Neutrophil (primary cell): Measurements from ENCODE around the gene DPEP2.
A peak's percentile ranks its signal among the peaks of the same experiment; 100 is the strongest.
"Not testable (repeated sequence)": the region's sequence is repeated elsewhere in the genome, so short reads cannot be mapped to it uniquely, and the experiment has no call there.

Experiments used
- H3K27ac ChIP-seq: fragments of 200-600 bp; sonication (generic); 2 replicates; pipeline ENCODE4 v1.5.1; 2016; ENCODE audit warnings: mild to moderate bottlenecking, moderate library complexity
- H3K27me3 ChIP-seq: fragments of 200-600 bp; sonication (generic); 2 replicates; pipeline ENCODE4 v1.6.0; 2016; ENCODE audit warnings: mild to moderate bottlenecking
- H3K36me3 ChIP-seq: fragments of 200-600 bp; sonication (generic); 2 replicates; pipeline ENCODE4 v1.5.1; 2017
- H3K4me1 ChIP-seq, 2 experiments: fragments of 200-600 bp in 1 of 2; sonication (generic) in 1 of 2; 1 replicate in 1 of 2; 2 replicates in 1 of 2; pipeline versions ENCODE4 v1.5.1 to v1.6.1; 2013 to 2016; ENCODE audit warnings: low read depth in 1 of 2, low read length in 1 of 2, mild to moderate bottlenecking in 1 of 2, moderate library complexity in 1 of 2; ENCODE audit not compliant: control insufficient read depth in 1 of 2, insufficient read depth in 1 of 2
- H3K4me3 ChIP-seq, 2 experiments: fragments of 200-600 bp in 1 of 2; sonication (generic) in 1 of 2; 1 replicate in 1 of 2; 2 replicates in 1 of 2; pipeline ENCODE4 v1.5.1; 2013 to 2016; ENCODE audit warnings: low read depth in 1 of 2, low read length in 1 of 2, mild to moderate bottlenecking in 1 of 2, moderate library complexity in 1 of 2
- H3K9me3 ChIP-seq: fragments of 200-600 bp; sonication (generic); 2 replicates; pipeline ENCODE4 v1.5.1; 2016
- TF ChIP-seq, protein P1 (sequence below): fragments of 200-600 bp; sonication (generic); IDR thresholded peaks from 2 replicates; pipeline ENCODE4 v1.5.1; 2016; ENCODE audit warnings: antibody characterized with exemption

The DPEP2 gene

GRCh38 chr16:68037841-68038597 lies 38.7 kb upstream of the DPEP2 start:
- H3K4me3 ChIP-seq, result peak overlapping the region; percentile 38 to 55

DNA sequence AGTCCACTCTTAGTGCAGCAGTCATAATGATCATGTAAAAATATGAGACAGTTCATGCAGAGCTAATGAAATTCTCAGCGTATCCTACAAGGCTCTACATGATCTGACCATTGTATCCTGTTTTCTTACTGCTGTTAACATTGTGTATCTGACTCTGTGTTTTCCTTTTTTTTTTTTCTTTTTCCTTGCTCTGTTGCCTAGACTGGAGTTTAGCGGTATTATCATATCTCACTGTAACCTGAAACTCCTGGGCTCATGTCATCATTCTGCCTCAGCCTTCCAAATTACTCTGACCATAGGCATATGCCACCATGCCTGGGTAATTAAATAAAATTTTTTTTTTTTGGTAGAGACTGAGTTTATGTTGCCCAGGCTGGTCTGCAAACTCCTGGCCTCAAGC lies 35.9 kb upstream of the DPEP2 start:
- TF ChIP-seq, protein P1, sequence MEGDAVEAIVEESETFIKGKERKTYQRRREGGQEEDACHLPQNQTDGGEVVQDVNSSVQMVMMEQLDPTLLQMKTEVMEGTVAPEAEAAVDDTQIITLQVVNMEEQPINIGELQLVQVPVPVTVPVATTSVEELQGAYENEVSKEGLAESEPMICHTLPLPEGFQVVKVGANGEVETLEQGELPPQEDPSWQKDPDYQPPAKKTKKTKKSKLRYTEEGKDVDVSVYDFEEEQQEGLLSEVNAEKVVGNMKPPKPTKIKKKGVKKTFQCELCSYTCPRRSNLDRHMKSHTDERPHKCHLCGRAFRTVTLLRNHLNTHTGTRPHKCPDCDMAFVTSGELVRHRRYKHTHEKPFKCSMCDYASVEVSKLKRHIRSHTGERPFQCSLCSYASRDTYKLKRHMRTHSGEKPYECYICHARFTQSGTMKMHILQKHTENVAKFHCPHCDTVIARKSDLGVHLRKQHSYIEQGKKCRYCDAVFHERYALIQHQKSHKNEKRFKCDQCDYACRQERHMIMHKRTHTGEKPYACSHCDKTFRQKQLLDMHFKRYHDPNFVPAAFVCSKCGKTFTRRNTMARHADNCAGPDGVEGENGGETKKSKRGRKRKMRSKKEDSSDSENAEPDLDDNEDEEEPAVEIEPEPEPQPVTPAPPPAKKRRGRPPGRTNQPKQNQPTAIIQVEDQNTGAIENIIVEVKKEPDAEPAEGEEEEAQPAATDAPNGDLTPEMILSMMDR, result no peak
- H3K36me3 ChIP-seq, result no peaks in the 10 kb centered on the region
- no peak overlapping the region for H3K27ac ChIP-seq
- no peaks in the 10 kb centered on the region for H3K27me3 ChIP-seq
- H3K4me1 ChIP-seq, result peaks cover 47 to 53% of the 10 kb centered on the region in 2 experiments
- no peak overlapping the region for H3K4me3 ChIP-seq
- no peaks in the 10 kb centered on the region for H3K9me3 ChIP-seq

More at GRCh38 chr16:68037841-68038597, 38.7 kb upstream of the DPEP2 start:
- Histone ChIP-seq H3K36me3 (no peaks in the 10 kb centered on the region), H3K27me3 (no peaks in the 10 kb centered on the region), H3K9me3 (no peaks in the 10 kb centered on the region), H3K27ac (peak overlapping the region; percentile 92), H3K4me1 (peaks cover 74 to 78% of the 10 kb centered on the region in 2 experiments)
- TF ChIP-seq, protein P1, result no peak

DNA sequence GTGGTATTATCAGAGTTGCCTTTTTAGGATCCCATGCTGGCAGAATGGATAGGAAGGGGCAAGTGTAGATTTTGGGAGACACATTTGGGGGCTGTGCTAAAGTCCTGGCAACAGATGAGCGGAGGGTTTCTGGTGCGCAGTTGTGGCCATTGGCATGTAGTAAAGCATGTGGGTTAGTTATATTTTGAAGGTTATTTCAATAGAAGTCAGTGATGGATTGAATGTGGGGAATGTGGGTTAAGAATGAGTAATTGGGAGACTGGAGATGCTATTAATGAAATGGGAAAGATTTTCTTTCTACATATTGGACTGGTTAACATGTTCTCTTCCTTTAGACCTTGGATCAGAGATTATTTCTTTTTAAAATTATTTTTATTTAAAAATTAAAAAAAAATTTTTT lies 33.8 kb upstream of the DPEP2 start:
- no peaks in the 10 kb centered on the region for H3K27me3 ChIP-seq
- TF ChIP-seq, protein P1, result no peak

DNA sequence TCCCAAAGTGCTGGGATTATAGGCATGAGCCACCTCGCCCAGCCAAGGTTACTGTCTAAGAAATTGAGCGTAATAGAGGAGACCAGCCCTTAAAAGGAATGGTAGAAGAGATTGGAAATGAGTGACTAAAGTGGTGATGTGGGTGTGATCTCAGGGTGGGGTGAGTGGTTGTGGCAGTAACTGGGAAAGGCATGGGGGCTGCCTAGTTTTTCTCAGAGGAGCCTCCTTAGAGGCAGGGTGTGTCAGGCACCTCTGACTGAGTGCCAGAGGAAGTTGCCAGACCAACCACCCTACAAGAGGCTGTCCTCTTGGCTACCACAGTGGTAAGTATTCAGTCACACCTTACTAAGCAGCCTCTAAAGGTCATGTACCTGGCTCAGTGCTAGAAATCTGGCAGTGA lies 32.7 kb upstream of the DPEP2 start:
- H3K9me3 ChIP-seq, result no peaks in the 10 kb centered on the region
- no peaks in the 10 kb centered on the region for H3K27me3 ChIP-seq
- H3K4me1 ChIP-seq, result peaks cover 14 to 20% of the 10 kb centered on the region in 2 experiments
- H3K27ac ChIP-seq, result peak overlapping the region; percentile 25
- peaks cover 12% of the 10 kb centered on the region for H3K36me3 ChIP-seq
- H3K4me3 ChIP-seq, result no peak overlapping the region
- TF ChIP-seq, protein P1, result no peak

More for the DNA sequence above, 33.8 kb upstream of the DPEP2 start:
- H3K4me3 ChIP-seq, result no peak overlapping the region
- H3K36me3 ChIP-seq, result peaks cover 7% of the 10 kb centered on the region
- H3K9me3 ChIP-seq, result no peaks in the 10 kb centered on the region
- peaks cover 26 to 32% of the 10 kb centered on the region in 2 experiments for H3K4me1 ChIP-seq
- no peak overlapping the region for H3K27ac ChIP-seq

DNA sequence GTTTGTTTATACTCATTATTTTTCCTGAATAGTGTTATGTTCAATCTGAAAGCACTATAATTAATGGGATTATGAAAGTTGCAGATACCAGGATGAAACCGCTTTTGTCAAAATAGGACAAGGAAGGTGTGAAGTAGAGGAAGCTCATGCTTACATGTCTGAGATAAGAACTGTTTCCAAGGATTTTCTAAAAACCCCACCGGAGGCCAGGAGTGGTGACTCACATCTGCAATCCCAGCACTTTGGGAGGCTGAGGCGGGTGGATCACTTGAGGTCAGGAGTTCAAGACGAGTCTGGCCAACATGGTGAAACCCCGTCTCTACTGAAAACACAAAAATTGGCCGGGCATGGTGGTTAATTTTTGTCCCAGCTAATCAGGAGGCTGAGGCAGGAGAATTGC lies 30.8 kb upstream of the DPEP2 start:
- not testable (repeated sequence) for H3K4me1 ChIP-seq, H3K27ac ChIP-seq, H3K27me3 ChIP-seq, H3K9me3 ChIP-seq, H3K4me3 ChIP-seq
- H3K36me3 ChIP-seq, result peaks cover 12% of the 10 kb centered on the region

DNA sequence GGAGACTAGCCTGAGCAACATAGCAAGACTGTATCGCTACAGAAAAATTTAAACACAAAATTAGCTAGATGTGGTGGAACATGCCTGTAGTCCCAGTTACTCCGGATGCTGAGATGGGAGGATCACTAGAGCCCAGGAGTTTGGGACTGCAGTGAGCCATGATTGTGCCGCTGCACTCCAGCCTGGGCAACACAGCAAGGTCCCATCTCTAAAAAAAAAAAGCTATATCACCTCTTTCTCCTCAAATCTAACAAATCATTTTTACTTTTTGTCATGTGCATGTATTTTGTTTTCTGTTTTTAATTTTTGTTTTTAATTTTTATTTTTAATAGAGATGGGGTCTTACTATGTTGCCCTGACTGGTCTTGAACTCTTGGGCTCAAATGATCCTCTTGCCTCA lies 29.7 kb upstream of the DPEP2 start:
- no peaks in the 10 kb centered on the region for H3K9me3 ChIP-seq
- TF ChIP-seq, protein P1, result no peak
- H3K4me1 ChIP-seq, result peaks cover 11 to 15% of the 10 kb centered on the region in 2 experiments
- H3K27me3 ChIP-seq, result no peaks in the 10 kb centered on the region
- H3K36me3 ChIP-seq, result peaks cover 12% of the 10 kb centered on the region
- H3K4me3 ChIP-seq, result no peak overlapping the region
- no peak overlapping the region for H3K27ac ChIP-seq
